ENCODE measurements around the gene UCN2. TPM values are rescaled to one million over a fixed set of nuclear protein-coding genes. Genes with fewer than 3 reads are reported as not detected.

UCN2 gene
- total RNA-seq, 2 experiments from 2014 or later, result not detected

DNA sequence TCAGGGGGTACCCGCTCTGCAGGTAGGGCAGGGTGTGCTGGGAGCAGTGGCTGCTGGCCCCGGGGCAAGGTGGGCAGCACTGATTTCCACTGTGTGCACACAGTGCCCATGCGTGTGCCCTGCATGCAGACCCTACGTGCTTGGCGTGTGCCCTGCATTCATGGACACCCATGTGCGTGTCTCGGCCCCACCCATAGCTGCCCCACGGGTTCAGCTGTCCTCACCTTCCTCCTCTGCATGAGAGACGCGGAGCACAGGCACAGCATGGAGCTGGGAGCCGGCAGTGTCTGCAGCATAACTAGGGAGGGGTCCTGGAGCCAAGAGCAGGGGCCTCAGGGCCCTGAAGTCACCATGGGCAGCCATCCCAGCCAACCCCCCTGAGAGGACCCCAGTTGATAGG is 1.6 kb upstream of the UCN2 start:
- ATAC-seq, result no peak
- POLR2A ChIA-PET, result interaction anchor here (1.2 kb wide), 1 partner anchor 32 kb away, joined by 3 read pairs; no protein-coding TSS in a partner anchor
- no peak for DNase-seq
- H3K4me3 Mint-ChIP-seq, result no peak overlapping the region
- no peak overlapping the region for H3K27ac Mint-ChIP-seq
- H3K9me3 Mint-ChIP-seq, result no peaks in the 10 kb centered on the region
- peaks cover 28% of the 10 kb centered on the region for H3K4me1 Mint-ChIP-seq (ENCODE audit: low read depth)
- no peaks in the 10 kb centered on the region for H3K36me3 Mint-ChIP-seq (ENCODE audit: low read depth)
- CTCF ChIA-PET, result interaction anchor here (2.5 kb wide), 1 partner anchor 129 kb away, joined by 6 read pairs; no protein-coding TSS in a partner anchor
- H3K27me3 Mint-ChIP-seq, result no peaks in the 10 kb centered on the region
- no peak for TF ChIP-seq CTCF (IDR thresholded peaks at IDR 0.05)
- intact Hi-C loops (cut with micrococcal nuclease), result no loop called here

GRCh38 chr3:48564667-48565066 is 1.1 kb upstream of the UCN2 start:
- no peak for ATAC-seq
- DNase-seq, result no peak
- H3K9me3 Mint-ChIP-seq, result no peaks in the 10 kb centered on the region
- no peak overlapping the region for H3K4me3 Mint-ChIP-seq
- no peaks in the 10 kb centered on the region for H3K27me3 Mint-ChIP-seq
- no peaks in the 10 kb centered on the region for H3K36me3 Mint-ChIP-seq (ENCODE audit: low read depth)
- H3K27ac Mint-ChIP-seq, result no peak overlapping the region
- peaks cover 28% of the 10 kb centered on the region for H3K4me1 Mint-ChIP-seq (ENCODE audit: low read depth)
- POLR2A ChIA-PET, result interaction anchor here (1.2 kb wide), 1 partner anchor 32 kb away, joined by 3 read pairs; no protein-coding TSS in a partner anchor
- TF ChIP-seq CTCF (IDR thresholded peaks at IDR 0.05), result no peak
- intact Hi-C loops (cut with micrococcal nuclease), result no loop called here
- CTCF ChIA-PET, result interaction anchor here (1.0 to 2.5 kb wide), 2 partner anchors 70 to 128 kb away, joined by 3 to 6 read pairs; no protein-coding TSS in a partner anchor

DNA sequence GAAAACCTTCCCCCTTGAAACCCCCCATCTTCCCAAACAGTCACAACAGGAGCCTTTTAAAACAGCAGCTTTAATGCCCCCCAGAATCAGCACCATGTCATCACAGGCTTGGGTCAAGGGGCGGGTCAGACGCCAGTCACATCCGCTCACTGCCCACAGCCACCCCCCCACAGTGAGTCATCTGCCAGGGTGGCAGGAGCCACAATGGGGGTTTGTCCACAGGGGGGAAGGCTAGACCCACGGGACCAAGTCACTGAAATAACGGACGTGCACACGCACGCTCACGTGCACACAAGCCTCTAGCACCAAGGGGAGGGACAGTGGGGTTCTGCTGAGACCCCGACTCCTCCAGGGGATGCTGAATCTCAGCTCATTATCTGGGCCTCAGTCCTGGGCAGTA is 441 bp upstream of the UCN2 start:
- CTCF ChIA-PET, result interaction anchor here (1.0 to 2.5 kb wide), 2 partner anchors 71 to 127 kb away, joined by 3 to 6 read pairs; no protein-coding TSS in a partner anchor
- no peaks in the 10 kb centered on the region for H3K27me3 Mint-ChIP-seq
- intact Hi-C loops (cut with micrococcal nuclease), result no loop called here
- H3K9me3 Mint-ChIP-seq, result no peaks in the 10 kb centered on the region
- ATAC-seq (peak; percentile 64), DNase-seq (peak; percentile 73)
- H3K36me3 Mint-ChIP-seq (ENCODE audit: low read depth), result no peaks in the 10 kb centered on the region
- no peak for TF ChIP-seq CTCF (IDR thresholded peaks at IDR 0.05)
- POLR2A ChIA-PET, result interaction anchor here (0.6 kb wide), 1 partner anchor 385 kb away, joined by 5 read pairs; no protein-coding TSS in a partner anchor
- no peak overlapping the region for H3K4me3 Mint-ChIP-seq
- H3K4me1 Mint-ChIP-seq (ENCODE audit: low read depth), result peaks cover 28% of the 10 kb centered on the region
- H3K27ac Mint-ChIP-seq, result peak overlapping the region; percentile 48

- intact Hi-C loops (cut with micrococcal nuclease), result no loop called here
- Mint-ChIP-seq H3K4me3 (no peak overlapping the region), H3K27me3 (no peaks in the 10 kb centered on the region), H3K27ac (no peak overlapping the region), H3K36me3 (ENCODE audit: low read depth) (no peaks in the 10 kb centered on the region), H3K9me3 (no peaks in the 10 kb centered on the region), H3K4me1 (ENCODE audit: low read depth) (peaks cover 36% of the 10 kb centered on the region)
- no peak for ATAC-seq
- no peak for TF ChIP-seq CTCF (IDR thresholded peaks at IDR 0.05)
- DNase-seq, result no peak
- ChIA-PET CTCF (interaction anchor here (1.8 to 11.3 kb wide), 3 partner anchors 74 to 127 kb away, joined by 6 to 116 read pairs (median 6); no protein-coding TSS in a partner anchor), POLR2A (no interaction called here)
Measured at GRCh38 chr3:48562367-48563095, 1.1 kb downstream of the UCN2 start.
